RPMI8226 (cell line): Measurements from ENCODE around the gene PTTG1.

Experiments used
- DNase-seq: peaks from one replicate; pipeline ENCODE4 v3.0.0-alpha.2; 2015

PTTG1 gene

GRCh38 chr5:160474084-160474483 lies 52.4 kb downstream of the PTTG1 start:
- DNase-seq: no peak

DNA sequence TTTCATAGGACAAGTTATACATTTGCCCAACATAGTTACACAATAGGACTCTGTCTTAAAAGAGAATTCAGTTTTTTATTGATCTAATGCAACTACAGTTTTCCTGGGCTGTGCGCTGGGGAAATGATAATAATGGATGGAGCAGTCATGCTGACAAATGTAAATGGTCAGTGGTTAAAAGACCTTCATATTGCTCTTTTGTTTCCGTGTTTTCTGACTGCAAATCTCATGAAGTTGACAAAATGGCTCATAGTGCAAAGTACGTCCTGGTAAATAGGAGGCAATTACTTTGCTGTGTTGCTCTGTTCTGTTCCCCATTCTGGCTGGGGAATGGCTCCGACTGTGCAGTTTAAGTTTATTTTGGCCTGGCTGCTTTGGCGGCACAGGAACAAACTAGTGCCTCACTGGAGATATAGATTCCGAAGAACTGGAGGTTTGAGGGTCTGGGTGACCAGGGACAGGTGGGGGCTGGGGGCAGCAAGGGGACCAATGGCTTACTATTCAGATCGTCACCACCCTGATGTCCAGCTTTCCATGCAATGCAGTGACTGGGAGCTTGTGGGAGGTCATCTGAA lies 54.3 kb downstream of the PTTG1 start:
- no peak for DNase-seq

- DNase-seq: no peak
These were observed 55.8 kb downstream of the PTTG1 start for GRCh38 chr5:160477266-160477970.

DNA sequence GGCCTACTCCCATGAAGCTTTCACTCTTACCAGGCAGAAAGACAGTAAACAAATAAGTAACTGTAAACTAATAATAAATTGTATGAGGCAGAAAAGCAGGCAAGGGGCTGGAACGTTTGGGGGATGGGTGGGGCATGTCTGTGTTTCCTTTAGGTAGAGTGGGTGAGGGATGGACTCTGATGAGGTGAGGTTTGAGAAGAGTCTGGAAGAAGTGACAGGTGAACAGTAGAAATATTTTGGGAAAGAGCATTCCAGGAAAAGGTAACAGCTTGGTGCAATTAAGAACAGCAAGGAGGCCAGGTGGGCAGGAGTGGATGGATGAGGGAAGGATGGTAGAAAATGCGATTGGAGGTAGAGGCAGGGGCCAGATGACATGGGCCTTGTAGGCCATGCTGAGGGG lies 56.5 kb downstream of the PTTG1 start:
- DNase-seq: no peak
